PFSK-1 (cell line): ENCODE results near the gene GABRB1.

Experiments
- FOXP2 ChIP-seq: optimal IDR thresholded peaks from 2 replicates; pipeline ENCODE3; 2011; ENCODE audit warnings: borderline replicate concordance, control low read depth, inconsistent platforms; ENCODE audit not compliant: insufficient read depth; ENCODE audit errors: extremely low read length, extremely low read depth
- POLR2AphosphoS5 ChIP-seq: IDR thresholded peaks from 2 replicates; pipeline ENCODE4 v1.6.1; 2012; ENCODE audit warnings: low read depth, mild to moderate bottlenecking, control low read depth, low read length, moderate library complexity
- SIN3A ChIP-seq: IDR thresholded peaks from 2 replicates; pipeline ENCODE4 v1.6.1; 2012; ENCODE audit warnings: mild to moderate bottlenecking, low read length, moderate library complexity, borderline replicate concordance; ENCODE audit not compliant: insufficient read depth
- TAF1 ChIP-seq: IDR thresholded peaks from 2 replicates; pipeline ENCODE4 v1.6.1; 2012; ENCODE audit warnings: low read length, control low read depth, borderline replicate concordance; ENCODE audit not compliant: insufficient read depth
- TF ChIP-seq, protein P1 (sequence below), 2 experiments: IDR thresholded peaks; 2 replicates each; pipeline versions ENCODE4 v1.6.1 to v1.8.0; 2011 to 2012; ENCODE audit warnings: low read depth in 2 of 2, low read length in 2 of 2, control low read depth in 1 of 2, inconsistent platforms in 1 of 2, mild to moderate bottlenecking in 1 of 2, moderate library complexity in 1 of 2; ENCODE audit not compliant: insufficient read depth in 1 of 2

Gene GABRB1

DNA sequence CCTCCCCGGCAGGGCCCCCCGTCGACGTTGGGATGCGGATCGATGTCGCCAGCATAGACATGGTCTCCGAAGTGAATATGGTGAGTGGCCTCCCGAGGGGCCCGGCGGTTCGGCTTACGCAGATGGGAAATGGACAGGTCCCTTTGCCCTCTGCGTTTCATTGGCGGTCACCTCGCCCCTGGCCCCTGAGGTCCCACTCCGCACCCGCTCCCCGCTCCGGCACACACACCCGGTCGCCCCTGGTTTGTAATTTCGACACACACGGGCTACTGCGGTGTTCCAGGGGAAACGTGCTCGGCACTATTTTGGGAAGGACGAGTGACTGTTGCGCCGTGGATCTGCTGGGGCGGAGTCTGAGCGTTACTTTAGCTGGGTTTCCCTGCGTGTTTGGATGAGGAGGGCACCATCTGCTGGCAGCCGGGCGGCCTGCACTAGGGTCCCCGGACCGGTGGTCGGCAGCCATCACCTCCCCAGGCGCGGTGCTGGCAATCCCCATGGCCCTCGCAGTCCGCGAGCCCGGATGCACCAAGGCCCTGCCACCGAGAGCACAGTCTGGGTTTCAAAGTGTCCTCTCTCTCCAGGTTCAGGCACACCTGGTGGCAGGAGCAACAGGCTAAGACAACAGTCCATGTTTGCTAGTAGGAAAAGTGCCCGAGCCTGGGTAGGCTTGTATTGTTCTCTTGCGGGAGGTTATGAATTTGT, 1.2 kb downstream of the GABRB1 start:
- TF ChIP-seq SIN3A (no peak), POLR2AphosphoS5 (no peak), FOXP2 (no peak), TAF1 (no peak)
- TF ChIP-seq, protein P1, sequence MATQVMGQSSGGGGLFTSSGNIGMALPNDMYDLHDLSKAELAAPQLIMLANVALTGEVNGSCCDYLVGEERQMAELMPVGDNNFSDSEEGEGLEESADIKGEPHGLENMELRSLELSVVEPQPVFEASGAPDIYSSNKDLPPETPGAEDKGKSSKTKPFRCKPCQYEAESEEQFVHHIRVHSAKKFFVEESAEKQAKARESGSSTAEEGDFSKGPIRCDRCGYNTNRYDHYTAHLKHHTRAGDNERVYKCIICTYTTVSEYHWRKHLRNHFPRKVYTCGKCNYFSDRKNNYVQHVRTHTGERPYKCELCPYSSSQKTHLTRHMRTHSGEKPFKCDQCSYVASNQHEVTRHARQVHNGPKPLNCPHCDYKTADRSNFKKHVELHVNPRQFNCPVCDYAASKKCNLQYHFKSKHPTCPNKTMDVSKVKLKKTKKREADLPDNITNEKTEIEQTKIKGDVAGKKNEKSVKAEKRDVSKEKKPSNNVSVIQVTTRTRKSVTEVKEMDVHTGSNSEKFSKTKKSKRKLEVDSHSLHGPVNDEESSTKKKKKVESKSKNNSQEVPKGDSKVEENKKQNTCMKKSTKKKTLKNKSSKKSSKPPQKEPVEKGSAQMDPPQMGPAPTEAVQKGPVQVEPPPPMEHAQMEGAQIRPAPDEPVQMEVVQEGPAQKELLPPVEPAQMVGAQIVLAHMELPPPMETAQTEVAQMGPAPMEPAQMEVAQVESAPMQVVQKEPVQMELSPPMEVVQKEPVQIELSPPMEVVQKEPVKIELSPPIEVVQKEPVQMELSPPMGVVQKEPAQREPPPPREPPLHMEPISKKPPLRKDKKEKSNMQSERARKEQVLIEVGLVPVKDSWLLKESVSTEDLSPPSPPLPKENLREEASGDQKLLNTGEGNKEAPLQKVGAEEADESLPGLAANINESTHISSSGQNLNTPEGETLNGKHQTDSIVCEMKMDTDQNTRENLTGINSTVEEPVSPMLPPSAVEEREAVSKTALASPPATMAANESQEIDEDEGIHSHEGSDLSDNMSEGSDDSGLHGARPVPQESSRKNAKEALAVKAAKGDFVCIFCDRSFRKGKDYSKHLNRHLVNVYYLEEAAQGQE (IDR thresholded peaks at IDR 0.05; ENCODE audit: insufficient read depth in 1 of 2, low read depth in 2 of 2, low read length in 2 of 2), result no peak

DNA sequence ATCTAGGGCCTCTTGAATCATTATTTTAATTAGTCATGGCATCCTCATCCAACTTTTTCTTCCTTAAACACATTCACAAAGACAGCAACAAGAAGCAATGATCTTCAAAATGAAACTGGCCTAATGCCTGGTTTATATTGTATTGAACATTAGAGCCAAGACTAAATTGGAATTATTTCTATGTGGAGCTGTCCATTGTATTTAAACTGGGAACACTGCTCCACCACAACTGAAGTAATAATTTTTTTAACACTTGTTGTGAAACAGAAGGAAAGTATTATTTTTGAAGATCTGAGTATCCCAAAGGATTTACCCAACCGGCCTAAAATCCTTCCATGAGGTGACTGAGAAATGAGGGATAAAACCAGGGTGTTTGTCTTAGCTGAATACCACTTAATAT, 6.9 kb downstream of the GABRB1 start:
- TF ChIP-seq POLR2AphosphoS5, result no peak
- TF ChIP-seq TAF1, result no peak
- TF ChIP-seq FOXP2, result no peak
- TF ChIP-seq, protein P1 (IDR thresholded peaks at IDR 0.05; ENCODE audit: insufficient read depth in 1 of 2, low read depth in 2 of 2, low read length in 2 of 2), result no peak
- TF ChIP-seq SIN3A, result no peak

DNA sequence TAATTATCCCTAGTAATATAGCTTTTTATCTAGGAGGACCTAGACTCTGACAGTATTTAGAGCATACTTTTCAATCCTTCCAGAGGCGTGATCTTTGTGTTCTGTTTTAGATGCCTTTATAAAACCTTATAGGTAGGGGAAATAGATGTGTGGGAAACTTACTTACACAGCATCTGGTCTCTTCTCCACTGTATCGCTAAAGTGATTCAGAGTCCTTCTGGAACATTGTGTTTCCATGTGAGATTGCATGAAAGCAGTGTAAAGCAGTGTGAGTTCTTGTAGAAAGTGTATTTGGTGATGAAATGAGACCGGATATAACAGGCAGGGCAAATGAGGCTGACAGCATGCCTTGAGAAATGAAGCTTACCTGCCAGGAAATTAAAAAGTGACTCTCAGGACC, 9.5 kb downstream of the GABRB1 start:
- TF ChIP-seq FOXP2 (no peak), TAF1 (no peak), POLR2AphosphoS5 (no peak), SIN3A (no peak)
- TF ChIP-seq, protein P1 (IDR thresholded peaks at IDR 0.05; ENCODE audit: insufficient read depth in 1 of 2, low read depth in 2 of 2, low read length in 2 of 2), result no peak

DNA sequence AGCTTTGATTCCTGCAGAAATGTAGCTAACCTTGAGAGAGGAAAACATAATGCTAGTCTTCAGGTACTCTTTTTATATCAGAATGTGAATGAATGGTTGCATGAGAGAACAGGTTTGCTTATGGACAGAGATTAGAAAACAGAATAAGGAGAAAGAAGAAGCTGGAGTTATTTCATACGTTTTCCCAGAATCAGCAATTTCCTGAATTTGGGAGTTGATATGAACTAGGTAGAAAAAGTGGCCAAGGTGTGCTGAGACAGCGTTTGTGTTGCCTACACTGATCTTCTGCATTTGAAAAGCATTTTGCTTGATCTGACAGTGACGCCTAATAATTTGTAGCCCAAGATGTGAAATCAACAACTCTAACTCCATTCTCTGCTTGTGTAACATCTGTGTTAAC, 12.5 kb downstream of the GABRB1 start:
- TF ChIP-seq, protein P1 (IDR thresholded peaks at IDR 0.05; ENCODE audit: insufficient read depth in 1 of 2, low read depth in 2 of 2, low read length in 2 of 2), result no peak
- no peak for TF ChIP-seq FOXP2
- no peak for TF ChIP-seq TAF1
- no peak for TF ChIP-seq SIN3A
- TF ChIP-seq POLR2AphosphoS5, result no peak
